Measurements from ENCODE around the gene DEFB124.
"Not testable (repeated sequence)": the region's sequence is repeated elsewhere in the genome, so short reads cannot be mapped to it uniquely, and the experiment has no call there.

Gene DEFB124

GRCh38 chr20:31426891-31427551 lies 47.9 kb downstream of the DEFB124 start:
- not testable (repeated sequence) for DNase-seq (ENCODE audit: low read depth, low spot score)

- DNase-seq (ENCODE audit: low read depth, low spot score) = no peak
Measured at GRCh38 chr20:31425797-31426196, 49.1 kb downstream of the DEFB124 start.

DNA sequence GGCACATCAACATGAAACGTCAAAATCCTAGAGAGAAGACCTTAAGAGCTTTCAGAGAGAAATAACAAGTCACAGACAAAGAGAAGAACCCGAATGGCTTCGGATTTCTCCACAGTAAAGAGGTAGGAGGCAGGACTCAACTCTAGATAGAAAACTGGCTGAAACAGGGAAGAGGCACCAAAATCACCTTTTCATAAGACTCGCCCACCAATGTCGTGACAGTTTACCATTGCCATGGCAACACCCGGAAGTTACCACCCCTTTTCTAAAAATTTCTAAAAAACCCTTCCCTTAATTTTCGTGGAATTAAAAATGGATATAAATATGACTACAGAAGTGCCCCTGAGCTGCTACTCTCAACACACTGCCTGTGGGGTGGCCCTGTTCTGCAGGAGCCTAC lies 56.6 kb downstream of the DEFB124 start:
- no peak for DNase-seq (ENCODE audit: low read depth, low spot score)

DNA sequence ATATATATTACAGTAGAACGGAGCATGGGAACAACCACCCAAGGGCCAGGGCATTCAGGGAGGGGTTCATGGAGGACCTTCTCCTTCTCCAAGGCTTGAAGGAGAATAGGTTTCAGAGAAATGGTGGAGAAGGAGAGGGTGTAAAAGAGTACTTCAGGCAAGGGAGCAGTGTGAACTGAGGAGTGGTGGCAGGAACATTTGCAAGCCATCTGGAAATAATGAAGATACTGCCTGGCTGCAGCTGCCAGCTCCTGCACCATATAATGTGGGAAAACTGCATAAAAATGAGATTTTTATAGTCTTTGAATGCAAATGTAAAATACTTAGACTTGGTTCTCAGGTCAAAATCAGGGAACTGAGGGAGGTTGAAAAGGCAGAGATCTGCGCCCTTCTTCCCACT lies 59.3 kb downstream of the DEFB124 start:
- no peak for DNase-seq (ENCODE audit: low read depth, low spot score)

Measured in ELF-1 (cell line).